GM12878 (cell line): ENCODE data around the gene CENPO. TPM values are rescaled to one million over a fixed set of nuclear protein-coding genes. Genes with fewer than 3 reads are reported as not detected.

Experiments
- CTCF ChIP-seq, 3 experiments: IDR thresholded peaks in 2 of 3; conservative IDR thresholded peaks in 1 of 3; 2 replicates each; pipeline ENCODE4 v1.5.1; 2011; ENCODE audit warnings: low read depth in 3 of 3, low read length in 3 of 3, mild to moderate bottlenecking in 3 of 3, control low read depth in 2 of 3, moderate library complexity in 2 of 3, inconsistent platforms in 1 of 3, mixed read lengths in 1 of 3; ENCODE audit not compliant: control insufficient read depth in 2 of 3, insufficient read depth in 1 of 3; ENCODE audit errors: extremely low read depth in 1 of 3
- MTA3 ChIP-seq: IDR thresholded peaks from 2 replicates; pipeline ENCODE4 v1.6.1; 2012; ENCODE audit warnings: low read length, inconsistent platforms, borderline replicate concordance
- PBX3 ChIP-seq: IDR thresholded peaks from 2 replicates; pipeline ENCODE4 v1.6.1; 2011; ENCODE audit warnings: mild to moderate bottlenecking, low read depth, low read length, moderate library complexity; ENCODE audit not compliant: insufficient replicate concordance
- YY1 ChIP-seq: IDR thresholded peaks from 2 replicates; pipeline ENCODE4 v1.6.1; 2011; ENCODE audit warnings: low read depth, mild to moderate bottlenecking, low read length
- ZNF274 ChIP-seq: IDR thresholded peaks from one replicate; pipeline ENCODE4 v1.8.0; 2011; ENCODE audit not compliant: insufficient read length, insufficient read depth
- polyA plus RNA-seq, 11 experiments: library from polyadenylated mRNA; depleted of rRNA in 4 of 11; unstranded in 6 of 11; stranded (reverse) in 5 of 11; fragments of >200 nt; fragmentation: Nextera tagmentation in 4 of 11; fragmentation: Illumina TruSeq in 1 of 11; extraction: Ambion mirVana in 4 of 11; extraction: Trizol in 1 of 11; gene quantifications; 1 replicate in 1 of 11; 2 replicates in 10 of 11; pipeline versions ENCODE4 v1.2.1 to v1.2.3, GENCODE V29; 2011 to 2016; ENCODE audit warnings: inconsistent platforms in 2 of 11, missing spikeins in 2 of 11, low read depth in 1 of 11
- total RNA-seq, 4 experiments: library from RNA; depleted of rRNA in 3 of 4; stranded (reverse); fragments of >200 nt in 3 of 4; fragmentation: Illumina TruSeq in 1 of 4; extraction: Trizol in 1 of 4; gene quantifications; 2 replicates each; pipeline versions ENCODE4 v1.2.1 to v1.2.3, GENCODE V29; 2013 to 2021
- TF ChIP-seq, protein P1 (sequence below): fragments of 450-650 bp; IDR thresholded peaks from 2 replicates; pipeline ENCODE4 v1.6.1; 2016; ENCODE audit warnings: mild to moderate bottlenecking, moderate library complexity, borderline replicate concordance
- TF ChIP-seq, protein P2 (sequence below): fragments of 150-350 bp; IDR thresholded peaks from 2 replicates; pipeline ENCODE4 v1.6.1; 2016; ENCODE audit warnings: low read depth, low read length

The CENPO gene
- total and polyA plus RNA-seq, 10 of the 15 experiments (the other 5 are each of a cell fraction or from before 2014, with no cell fraction given), result 18.7 to 37.0 (median 31.4) TPM

DNA sequence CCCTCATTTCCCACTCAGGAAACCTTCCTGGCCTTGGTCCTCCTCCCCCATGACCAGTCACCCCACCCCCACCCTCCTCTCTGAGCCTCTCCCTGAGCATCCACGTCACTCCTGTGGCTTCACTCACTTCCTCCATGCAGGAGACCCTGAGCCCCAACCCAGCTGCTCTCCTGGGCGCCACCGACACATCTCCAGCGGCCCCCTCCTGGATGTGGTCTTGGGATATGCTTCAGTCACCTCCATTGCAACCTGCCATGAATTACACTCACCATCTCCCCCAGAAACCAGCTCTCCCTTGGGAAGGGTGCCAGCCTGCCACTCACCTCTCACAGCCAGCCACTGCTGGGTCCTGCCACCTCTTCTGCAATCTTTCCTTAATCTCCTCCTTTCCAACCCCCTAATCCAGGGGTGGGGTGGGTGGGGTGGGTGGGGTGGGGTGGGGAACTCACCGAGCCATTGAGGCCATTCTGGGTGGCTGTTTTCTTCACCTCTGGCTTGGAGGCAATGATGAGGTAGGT is 44.8 kb downstream of the CENPO start (continued):
- TF ChIP-seq, protein P1, sequence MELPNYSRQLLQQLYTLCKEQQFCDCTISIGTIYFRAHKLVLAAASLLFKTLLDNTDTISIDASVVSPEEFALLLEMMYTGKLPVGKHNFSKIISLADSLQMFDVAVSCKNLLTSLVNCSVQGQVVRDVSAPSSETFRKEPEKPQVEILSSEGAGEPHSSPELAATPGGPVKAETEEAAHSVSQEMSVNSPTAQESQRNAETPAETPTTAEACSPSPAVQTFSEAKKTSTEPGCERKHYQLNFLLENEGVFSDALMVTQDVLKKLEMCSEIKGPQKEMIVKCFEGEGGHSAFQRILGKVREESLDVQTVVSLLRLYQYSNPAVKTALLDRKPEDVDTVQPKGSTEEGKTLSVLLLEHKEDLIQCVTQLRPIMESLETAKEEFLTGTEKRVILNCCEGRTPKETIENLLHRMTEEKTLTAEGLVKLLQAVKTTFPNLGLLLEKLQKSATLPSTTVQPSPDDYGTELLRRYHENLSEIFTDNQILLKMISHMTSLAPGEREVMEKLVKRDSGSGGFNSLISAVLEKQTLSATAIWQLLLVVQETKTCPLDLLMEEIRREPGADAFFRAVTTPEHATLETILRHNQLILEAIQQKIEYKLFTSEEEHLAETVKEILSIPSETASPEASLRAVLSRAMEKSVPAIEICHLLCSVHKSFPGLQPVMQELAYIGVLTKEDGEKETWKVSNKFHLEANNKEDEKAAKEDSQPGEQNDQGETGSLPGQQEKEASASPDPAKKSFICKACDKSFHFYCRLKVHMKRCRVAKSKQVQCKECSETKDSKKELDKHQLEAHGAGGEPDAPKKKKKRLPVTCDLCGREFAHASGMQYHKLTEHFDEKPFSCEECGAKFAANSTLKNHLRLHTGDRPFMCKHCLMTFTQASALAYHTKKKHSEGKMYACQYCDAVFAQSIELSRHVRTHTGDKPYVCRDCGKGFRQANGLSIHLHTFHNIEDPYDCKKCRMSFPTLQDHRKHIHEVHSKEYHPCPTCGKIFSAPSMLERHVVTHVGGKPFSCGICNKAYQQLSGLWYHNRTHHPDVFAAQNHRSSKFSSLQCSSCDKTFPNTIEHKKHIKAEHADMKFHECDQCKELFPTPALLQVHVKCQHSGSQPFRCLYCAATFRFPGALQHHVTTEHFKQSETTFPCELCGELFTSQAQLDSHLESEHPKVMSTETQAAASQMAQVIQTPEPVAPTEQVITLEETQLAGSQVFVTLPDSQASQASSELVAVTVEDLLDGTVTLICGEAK, result no peak
- TF ChIP-seq CTCF (IDR thresholded peaks at IDR 0.05 in 2 of 3, conservative IDR thresholded peaks at IDR 0.05 in 1 of 3; ENCODE audit: control insufficient read depth in 2 of 3, extremely low read depth in 1 of 3, insufficient read depth in 1 of 3, low read depth in 3 of 3, low read length in 3 of 3), result no peak
- TF ChIP-seq ZNF274, result no peak
- no peak for TF ChIP-seq PBX3
- no peak for TF ChIP-seq MTA3
- TF ChIP-seq, protein P2, sequence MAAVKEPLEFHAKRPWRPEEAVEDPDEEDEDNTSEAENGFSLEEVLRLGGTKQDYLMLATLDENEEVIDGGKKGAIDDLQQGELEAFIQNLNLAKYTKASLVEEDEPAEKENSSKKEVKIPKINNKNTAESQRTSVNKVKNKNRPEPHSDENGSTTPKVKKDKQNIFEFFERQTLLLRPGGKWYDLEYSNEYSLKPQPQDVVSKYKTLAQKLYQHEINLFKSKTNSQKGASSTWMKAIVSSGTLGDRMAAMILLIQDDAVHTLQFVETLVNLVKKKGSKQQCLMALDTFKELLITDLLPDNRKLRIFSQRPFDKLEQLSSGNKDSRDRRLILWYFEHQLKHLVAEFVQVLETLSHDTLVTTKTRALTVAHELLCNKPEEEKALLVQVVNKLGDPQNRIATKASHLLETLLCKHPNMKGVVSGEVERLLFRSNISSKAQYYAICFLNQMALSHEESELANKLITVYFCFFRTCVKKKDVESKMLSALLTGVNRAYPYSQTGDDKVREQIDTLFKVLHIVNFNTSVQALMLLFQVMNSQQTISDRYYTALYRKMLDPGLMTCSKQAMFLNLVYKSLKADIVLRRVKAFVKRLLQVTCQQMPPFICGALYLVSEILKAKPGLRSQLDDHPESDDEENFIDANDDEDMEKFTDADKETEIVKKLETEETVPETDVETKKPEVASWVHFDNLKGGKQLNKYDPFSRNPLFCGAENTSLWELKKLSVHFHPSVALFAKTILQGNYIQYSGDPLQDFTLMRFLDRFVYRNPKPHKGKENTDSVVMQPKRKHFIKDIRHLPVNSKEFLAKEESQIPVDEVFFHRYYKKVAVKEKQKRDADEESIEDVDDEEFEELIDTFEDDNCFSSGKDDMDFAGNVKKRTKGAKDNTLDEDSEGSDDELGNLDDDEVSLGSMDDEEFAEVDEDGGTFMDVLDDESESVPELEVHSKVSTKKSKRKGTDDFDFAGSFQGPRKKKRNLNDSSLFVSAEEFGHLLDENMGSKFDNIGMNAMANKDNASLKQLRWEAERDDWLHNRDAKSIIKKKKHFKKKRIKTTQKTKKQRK, result no peak
- no peak for TF ChIP-seq YY1
